HepG2 (cell line): ENCODE results near the gene MRPS18C. TPM values are rescaled to one million over a fixed set of nuclear protein-coding genes. Genes with fewer than 3 reads are reported as not detected.
A peak's percentile ranks its signal among the peaks of the same experiment; 100 is the strongest.

Experiments used
- EHMT2 ChIP-seq: fragments of 200-600 bp; sonication (generic); IDR thresholded peaks from 2 replicates; pipeline ENCODE4 v1.7.0; 2017; ENCODE audit warnings: antibody characterized with exemption, low read depth, low read length, borderline replicate concordance
- FOXM1 ChIP-seq: sonication (generic); formaldehyde crosslinking; IDR thresholded peaks from 2 replicates; pipeline ENCODE4 v1.5.0; 2020; ENCODE audit warnings: missing genetic modification reagents
- HOXA5 ChIP-seq: sonication (generic); formaldehyde crosslinking; IDR thresholded peaks from 2 replicates; pipeline ENCODE4 v1.4.0; 2020; ENCODE audit warnings: missing genetic modification reagents
- NR1H2 ChIP-seq: sonication (generic); formaldehyde crosslinking; IDR thresholded peaks from 2 replicates; pipeline ENCODE4 v1.8.1; 2022; ENCODE audit warnings: low read depth, missing genetic modification reagents, borderline replicate concordance
- POGK ChIP-seq: sonication (generic); formaldehyde crosslinking; conservative IDR thresholded peaks from 2 replicates; pipeline ENCODE4 v1.8.0; 2022; ENCODE audit warnings: mild to moderate bottlenecking, moderate library complexity, missing genetic modification reagents
- RAD51 ChIP-seq: fragments of 450-650 bp; IDR thresholded peaks from 2 replicates; pipeline ENCODE4 v1.6.1; 2016; ENCODE audit warnings: borderline replicate concordance
- REPIN1 ChIP-seq: sonication (generic); formaldehyde crosslinking; IDR thresholded peaks from 2 replicates; pipeline ENCODE4 v1.8.0; 2022; ENCODE audit warnings: missing genetic modification reagents, low read depth, mild to moderate bottlenecking, borderline replicate concordance
- RXRB ChIP-seq: IDR thresholded peaks from 2 replicates; pipeline ENCODE4 v1.6.1; 2016; ENCODE audit warnings: borderline replicate concordance, missing genetic modification reagents, missing compliant biosample characterization
- ZFY ChIP-seq: sonication (generic); formaldehyde crosslinking; IDR thresholded peaks from 2 replicates; pipeline ENCODE4 v1.4.0; 2020; ENCODE audit warnings: missing genetic modification reagents
- ZNF3 ChIP-seq: IDR thresholded peaks from 2 replicates; pipeline ENCODE4 v1.7.0; 2017; ENCODE audit warnings: inconsistent platforms
- ZNF546 ChIP-seq: sonication (generic); formaldehyde crosslinking; conservative IDR thresholded peaks from 2 replicates; pipeline ENCODE4 v1.8.1; 2023; ENCODE audit warnings: mild to moderate bottlenecking, missing genetic modification reagents
- ZNF597 ChIP-seq: sonication (generic); formaldehyde crosslinking; IDR thresholded peaks from 2 replicates; pipeline ENCODE4 v1.5.0; 2020; ENCODE audit warnings: missing genetic modification reagents
- ZNF607 ChIP-seq: sonication (generic); formaldehyde crosslinking; IDR thresholded peaks from 2 replicates; pipeline ENCODE4 v1.5.1; 2020; ENCODE audit warnings: missing genetic modification reagents, mild to moderate bottlenecking, borderline replicate concordance
- ZNF644 ChIP-seq: IDR thresholded peaks from 2 replicates; pipeline ENCODE4 v1.6.1; 2016; ENCODE audit warnings: low read depth
- ZNF652 ChIP-seq: IDR thresholded peaks from 2 replicates; pipeline ENCODE4 v1.6.1; 2016; ENCODE audit warnings: low read depth, borderline replicate concordance
- ZNF775 ChIP-seq: sonication (generic); formaldehyde crosslinking; IDR thresholded peaks from 2 replicates; pipeline ENCODE4 v1.4.0; 2020; ENCODE audit warnings: missing genetic modification reagents, mild to moderate bottlenecking, moderate library complexity, borderline replicate concordance
- ZNF780A ChIP-seq: sonication (generic); formaldehyde crosslinking; IDR thresholded peaks from 2 replicates; pipeline ENCODE4 v1.8.0; 2022; ENCODE audit warnings: mild to moderate bottlenecking, missing genetic modification reagents, moderate library complexity
- polyA plus RNA-seq, 8 experiments: library from polyadenylated mRNA; depleted of rRNA in 3 of 8; stranded (reverse) in 7 of 8; unstranded in 1 of 8; fragments of >200 nt; fragmentation: Illumina TruSeq in 4 of 8; extraction: Trizol in 4 of 8; gene quantifications; 2 replicates each; pipeline versions ENCODE4 v1.2.1 to v1.2.3, GENCODE V29; 2011 to 2016; ENCODE audit warnings: low read depth in 4 of 8, missing spikeins in 1 of 8, mixed read lengths in 1 of 8; ENCODE audit not compliant: insufficient read depth in 1 of 8
- total RNA-seq, 5 experiments: library from RNA; depleted of rRNA; stranded (reverse); fragments of >200 nt; fragmentation: Illumina TruSeq; extraction: Trizol; gene quantifications; 2 replicates each; pipeline ENCODE4 v1.2.3, GENCODE V29; 2016; ENCODE audit warnings: low read depth in 1 of 5
- TF ChIP-seq, protein P1 (sequence below): sonication (generic); formaldehyde crosslinking; IDR thresholded peaks from 2 replicates; pipeline ENCODE4 v1.5.0; 2020; ENCODE audit warnings: missing genetic modification reagents
- TF ChIP-seq, protein P2 (sequence below): sonication (generic); formaldehyde crosslinking; IDR thresholded peaks from 2 replicates; pipeline ENCODE4 v1.8.1; 2023; ENCODE audit warnings: missing genetic modification reagents, inconsistent platforms, borderline replicate concordance
- TF ChIP-seq, protein P3 (sequence below): sonication (generic); formaldehyde crosslinking; IDR thresholded peaks from 2 replicates; pipeline ENCODE4 v1.8.1; 2023; ENCODE audit warnings: mild to moderate bottlenecking, inconsistent platforms, moderate library complexity, missing genetic modification reagents, borderline replicate concordance

MRPS18C gene
- total and polyA plus RNA-seq, 2 of the 13 experiments (the other 11 are each of a cell fraction or from before 2014, with no cell fraction given), result 45.4 to 124 TPM

- TF ChIP-seq, protein P1, sequence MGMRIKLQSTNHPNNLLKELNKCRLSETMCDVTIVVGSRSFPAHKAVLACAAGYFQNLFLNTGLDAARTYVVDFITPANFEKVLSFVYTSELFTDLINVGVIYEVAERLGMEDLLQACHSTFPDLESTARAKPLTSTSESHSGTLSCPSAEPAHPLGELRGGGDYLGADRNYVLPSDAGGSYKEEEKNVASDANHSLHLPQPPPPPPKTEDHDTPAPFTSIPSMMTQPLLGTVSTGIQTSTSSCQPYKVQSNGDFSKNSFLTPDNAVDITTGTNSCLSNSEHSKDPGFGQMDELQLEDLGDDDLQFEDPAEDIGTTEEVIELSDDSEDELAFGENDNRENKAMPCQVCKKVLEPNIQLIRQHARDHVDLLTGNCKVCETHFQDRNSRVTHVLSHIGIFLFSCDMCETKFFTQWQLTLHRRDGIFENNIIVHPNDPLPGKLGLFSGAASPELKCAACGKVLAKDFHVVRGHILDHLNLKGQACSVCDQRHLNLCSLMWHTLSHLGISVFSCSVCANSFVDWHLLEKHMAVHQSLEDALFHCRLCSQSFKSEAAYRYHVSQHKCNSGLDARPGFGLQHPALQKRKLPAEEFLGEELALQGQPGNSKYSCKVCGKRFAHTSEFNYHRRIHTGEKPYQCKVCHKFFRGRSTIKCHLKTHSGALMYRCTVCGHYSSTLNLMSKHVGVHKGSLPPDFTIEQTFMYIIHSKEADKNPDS (CRISPR knock-in tag), result peak; percentile 77; the same call in 1 of the 2 replicates
- TF ChIP-seq REPIN1 (CRISPR knock-in tag) (peak; percentile 70; the same call in 1 of the 2 replicates), RXRB (CRISPR knock-in tag) (peak; percentile 47; the same call in 1 of the 2 replicates), NR1H2 (CRISPR knock-in tag) (peak; percentile 47; the same call in 1 of the 2 replicates), ZNF546 (CRISPR knock-in tag) (peak; percentile 88; the same call in 1 of the 2 replicates), HOXA5 (CRISPR knock-in tag) (peak; percentile 70; the same call in 1 of the 2 replicates), ZNF652 (CRISPR knock-in tag) (no peak), ZNF3 (no peak), EHMT2 (no peak), ZNF775 (no peak), POGK (peak; percentile 86; the same call in 1 of the 2 replicates), RAD51 (no peak), ZNF607 (CRISPR knock-in tag) (peak; percentile 88), ZNF780A (CRISPR knock-in tag) (0 out of 2 replicates have a peak, but pooled peaks have one; percentile 74), ZNF597 (CRISPR knock-in tag) (no peak), ZFY (peak; percentile 67), ZNF644 (CRISPR knock-in tag) (no peak), FOXM1 (CRISPR knock-in tag) (0 out of 2 replicates have a peak, but pooled peaks have one; percentile 53)
- TF ChIP-seq, protein P2, sequence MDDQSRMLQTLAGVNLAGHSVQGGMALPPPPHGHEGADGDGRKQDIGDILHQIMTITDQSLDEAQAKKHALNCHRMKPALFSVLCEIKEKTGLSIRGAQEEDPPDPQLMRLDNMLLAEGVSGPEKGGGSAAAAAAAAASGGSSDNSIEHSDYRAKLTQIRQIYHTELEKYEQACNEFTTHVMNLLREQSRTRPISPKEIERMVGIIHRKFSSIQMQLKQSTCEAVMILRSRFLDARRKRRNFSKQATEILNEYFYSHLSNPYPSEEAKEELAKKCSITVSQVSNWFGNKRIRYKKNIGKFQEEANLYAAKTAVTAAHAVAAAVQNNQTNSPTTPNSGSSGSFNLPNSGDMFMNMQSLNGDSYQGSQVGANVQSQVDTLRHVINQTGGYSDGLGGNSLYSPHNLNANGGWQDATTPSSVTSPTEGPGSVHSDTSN (CRISPR knock-in tag), result no peak
- TF ChIP-seq, protein P3, sequence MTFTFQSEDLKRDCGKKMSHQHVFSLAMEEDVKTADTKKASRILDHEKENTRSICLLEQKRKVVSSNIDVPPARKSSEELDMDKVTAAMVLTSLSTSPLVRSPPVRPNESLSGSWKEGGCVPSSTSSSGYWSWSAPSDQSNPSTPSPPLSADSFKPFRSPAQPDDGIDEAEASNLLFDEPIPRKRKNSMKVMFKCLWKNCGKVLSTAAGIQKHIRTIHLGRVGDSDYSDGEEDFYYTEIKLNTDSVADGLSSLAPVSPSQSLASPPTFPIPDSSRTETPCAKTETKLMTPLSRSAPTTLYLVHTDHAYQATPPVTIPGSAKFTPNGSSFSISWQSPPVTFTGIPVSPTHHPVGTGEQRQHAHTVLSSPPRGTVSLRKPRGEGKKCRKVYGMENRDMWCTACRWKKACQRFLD (CRISPR knock-in tag), result peak; percentile 95
These were observed 28.9 kb downstream of the MRPS18C start, which contains the start of gene ABRAXAS1 (continued) for GRCh38 chr4:83484500-83485461.
